Measurements from ENCODE around the gene PAEP. TPM values are rescaled to one million over a fixed set of nuclear protein-coding genes. Genes with fewer than 3 reads are reported as not detected.

Gene PAEP
- total RNA-seq, 4 donors from 2014 or later, result not detected

DNA sequence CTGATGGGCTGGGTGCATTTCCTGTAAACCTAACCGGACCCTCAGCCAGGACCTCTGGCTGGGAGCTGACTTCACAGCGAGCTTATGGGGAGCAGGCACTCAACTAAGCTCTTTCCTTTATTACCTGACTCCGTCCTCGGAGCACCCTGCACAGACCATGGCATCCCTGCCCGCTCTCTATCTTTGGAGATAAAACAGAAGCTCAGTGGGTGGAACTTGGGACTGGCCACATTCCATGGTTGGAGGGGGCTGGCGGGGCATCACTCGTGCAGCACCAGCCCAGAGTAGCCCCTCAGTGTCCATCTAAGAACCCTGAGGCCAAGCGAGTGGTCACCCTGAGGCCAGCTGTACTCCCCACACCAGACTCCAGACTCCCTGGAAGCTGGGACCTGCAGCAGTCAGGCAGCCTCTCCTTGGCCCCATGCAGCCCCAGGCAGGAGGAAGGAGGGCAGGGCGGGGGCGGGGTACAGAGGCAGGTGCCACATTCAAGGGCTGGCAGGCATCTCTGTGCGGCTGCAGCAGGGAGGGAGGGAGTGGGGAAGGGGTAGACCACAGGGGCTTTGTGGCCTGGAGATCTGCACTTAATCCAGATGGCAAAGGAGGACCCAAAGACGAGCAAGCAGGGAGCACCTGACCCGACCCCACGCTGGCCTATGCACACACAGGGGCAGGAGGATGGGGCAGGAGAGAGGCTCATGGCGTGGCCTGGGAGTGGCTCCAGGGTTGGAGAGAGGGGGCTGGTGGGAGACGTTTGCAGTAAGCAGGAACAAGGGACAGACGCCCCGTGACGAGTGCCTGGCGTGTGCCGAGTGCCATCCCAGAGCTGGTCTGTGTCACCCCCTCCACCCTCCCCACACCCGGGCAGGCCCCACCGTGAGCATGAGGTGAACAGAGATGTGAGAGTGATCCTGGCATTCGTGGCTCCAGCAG is 51.7 kb downstream of the PAEP start:
- Histone ChIP-seq H3K4me1 (no peaks in the 10 kb centered on the region), H3K27me3 (no peaks in the 10 kb centered on the region), H3K36me3 (no peaks in the 10 kb centered on the region), H3K27ac (no peak overlapping the region), H3K4me3 (no peak overlapping the region), H3K9me3 (no peaks in the 10 kb centered on the region)
- intact Hi-C loops (cut with DNase I; ENCODE audit: low total_unique reads), result no loop called here
- no peak for DNase-seq
- TF ChIP-seq POLR2A (IDR thresholded peaks at IDR 0.05), result no peak
- TF ChIP-seq, protein P1, sequence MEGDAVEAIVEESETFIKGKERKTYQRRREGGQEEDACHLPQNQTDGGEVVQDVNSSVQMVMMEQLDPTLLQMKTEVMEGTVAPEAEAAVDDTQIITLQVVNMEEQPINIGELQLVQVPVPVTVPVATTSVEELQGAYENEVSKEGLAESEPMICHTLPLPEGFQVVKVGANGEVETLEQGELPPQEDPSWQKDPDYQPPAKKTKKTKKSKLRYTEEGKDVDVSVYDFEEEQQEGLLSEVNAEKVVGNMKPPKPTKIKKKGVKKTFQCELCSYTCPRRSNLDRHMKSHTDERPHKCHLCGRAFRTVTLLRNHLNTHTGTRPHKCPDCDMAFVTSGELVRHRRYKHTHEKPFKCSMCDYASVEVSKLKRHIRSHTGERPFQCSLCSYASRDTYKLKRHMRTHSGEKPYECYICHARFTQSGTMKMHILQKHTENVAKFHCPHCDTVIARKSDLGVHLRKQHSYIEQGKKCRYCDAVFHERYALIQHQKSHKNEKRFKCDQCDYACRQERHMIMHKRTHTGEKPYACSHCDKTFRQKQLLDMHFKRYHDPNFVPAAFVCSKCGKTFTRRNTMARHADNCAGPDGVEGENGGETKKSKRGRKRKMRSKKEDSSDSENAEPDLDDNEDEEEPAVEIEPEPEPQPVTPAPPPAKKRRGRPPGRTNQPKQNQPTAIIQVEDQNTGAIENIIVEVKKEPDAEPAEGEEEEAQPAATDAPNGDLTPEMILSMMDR (IDR thresholded peaks at IDR 0.05), result no peak

DNA sequence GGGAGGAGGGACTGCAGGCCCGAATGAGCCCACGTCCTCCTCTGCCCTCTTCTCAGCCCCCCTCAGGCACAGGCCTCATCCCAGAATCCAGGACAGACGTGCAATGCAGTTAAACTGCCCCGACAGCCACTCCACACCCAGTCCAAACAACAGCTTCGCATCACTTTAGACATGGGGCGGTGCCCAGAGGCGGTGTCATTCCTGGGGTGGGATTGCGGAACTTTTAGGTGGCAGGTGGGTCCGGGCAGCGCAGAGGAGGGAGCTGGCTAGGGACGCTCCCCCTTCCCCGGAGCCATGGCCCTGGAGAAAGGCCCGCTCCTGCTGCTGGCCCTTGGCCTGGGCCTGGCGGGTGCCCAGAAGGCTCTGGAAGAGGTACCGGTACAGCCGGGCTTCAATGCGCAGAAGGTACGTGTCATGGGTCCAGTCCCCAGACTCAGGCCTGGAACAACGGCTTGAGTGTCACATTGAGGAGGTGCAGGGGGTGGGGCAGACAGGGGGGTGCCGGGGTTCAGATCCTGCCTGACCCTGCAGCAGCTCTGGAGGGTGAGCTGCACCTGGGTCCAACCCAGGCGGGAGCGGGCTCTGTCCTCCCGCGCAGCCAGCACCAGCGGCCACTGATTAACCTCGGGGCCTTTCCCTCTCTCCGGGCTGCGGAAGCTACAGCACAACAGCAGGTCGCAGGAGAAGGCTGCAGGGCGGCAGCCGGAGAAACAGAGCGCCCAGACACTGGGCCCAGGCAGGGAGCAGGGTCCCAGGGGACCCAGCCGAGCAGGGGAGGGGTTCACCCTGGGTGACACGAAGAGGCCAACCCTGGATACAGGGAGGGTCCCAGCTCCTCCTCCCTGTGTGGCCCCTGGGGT is 52.6 kb downstream of the PAEP start:
- intact Hi-C loops (cut with DNase I; ENCODE audit: low total_unique reads), result no loop called here
- Histone ChIP-seq H3K4me1 (no peaks in the 10 kb centered on the region), H3K27ac (no peak overlapping the region), H3K36me3 (no peaks in the 10 kb centered on the region), H3K4me3 (no peak overlapping the region), H3K27me3 (no peaks in the 10 kb centered on the region), H3K9me3 (no peaks in the 10 kb centered on the region)
- DNase-seq, result no peak
- no peak for TF ChIP-seq POLR2A (IDR thresholded peaks at IDR 0.05)
- TF ChIP-seq, protein P1 (IDR thresholded peaks at IDR 0.05), result no peak

DNA sequence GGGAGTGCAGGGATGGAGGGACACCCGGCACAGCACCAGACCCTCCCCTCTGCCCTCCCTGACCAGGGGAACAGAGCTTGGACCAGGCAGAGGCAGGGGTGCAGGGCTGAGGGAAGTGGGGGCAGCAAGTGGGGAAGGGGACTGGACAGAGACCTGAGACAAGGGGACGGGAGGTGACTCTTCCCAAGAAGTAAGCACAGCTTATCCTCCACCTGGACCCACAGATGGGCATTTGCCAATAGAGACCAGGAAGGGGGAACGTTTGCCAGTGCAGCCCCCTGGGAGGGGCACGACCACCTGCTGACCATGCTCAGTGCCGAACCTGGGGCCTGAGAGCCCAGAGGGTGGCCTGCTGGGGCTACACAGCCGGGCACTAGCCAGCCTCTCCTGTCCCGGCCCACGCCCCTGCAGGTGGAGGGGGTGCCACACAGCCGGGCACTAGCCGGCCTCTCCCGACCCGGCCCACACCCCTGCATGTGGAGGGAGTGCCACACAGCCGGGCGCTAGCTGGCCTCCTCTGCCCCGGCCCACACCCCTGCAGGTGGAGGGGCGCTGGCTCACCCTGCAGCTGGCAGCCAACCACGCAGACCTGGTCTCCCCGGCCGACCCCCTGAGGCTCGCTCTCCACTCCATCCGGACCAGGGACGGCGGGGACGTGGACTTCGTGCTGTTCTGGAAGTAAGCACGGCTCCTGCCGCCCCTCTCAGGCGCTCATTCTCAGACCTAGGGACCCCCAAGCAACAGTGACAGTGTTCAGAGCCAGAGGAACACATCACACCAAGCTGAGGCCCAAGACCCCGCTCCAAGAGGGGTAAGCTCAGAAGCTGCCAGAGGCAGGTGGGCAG is 53.5 kb downstream of the PAEP start:
- intact Hi-C loops (cut with DNase I; ENCODE audit: low total_unique reads), result no loop called here
- Histone ChIP-seq H3K27ac (no peak overlapping the region), H3K27me3 (no peaks in the 10 kb centered on the region), H3K4me3 (no peak overlapping the region), H3K36me3 (no peaks in the 10 kb centered on the region), H3K9me3 (no peaks in the 10 kb centered on the region), H3K4me1 (no peaks in the 10 kb centered on the region)
- no peak for TF ChIP-seq POLR2A (IDR thresholded peaks at IDR 0.05)
- TF ChIP-seq, protein P1 (IDR thresholded peaks at IDR 0.05), result no peak
- no peak for DNase-seq

DNA sequence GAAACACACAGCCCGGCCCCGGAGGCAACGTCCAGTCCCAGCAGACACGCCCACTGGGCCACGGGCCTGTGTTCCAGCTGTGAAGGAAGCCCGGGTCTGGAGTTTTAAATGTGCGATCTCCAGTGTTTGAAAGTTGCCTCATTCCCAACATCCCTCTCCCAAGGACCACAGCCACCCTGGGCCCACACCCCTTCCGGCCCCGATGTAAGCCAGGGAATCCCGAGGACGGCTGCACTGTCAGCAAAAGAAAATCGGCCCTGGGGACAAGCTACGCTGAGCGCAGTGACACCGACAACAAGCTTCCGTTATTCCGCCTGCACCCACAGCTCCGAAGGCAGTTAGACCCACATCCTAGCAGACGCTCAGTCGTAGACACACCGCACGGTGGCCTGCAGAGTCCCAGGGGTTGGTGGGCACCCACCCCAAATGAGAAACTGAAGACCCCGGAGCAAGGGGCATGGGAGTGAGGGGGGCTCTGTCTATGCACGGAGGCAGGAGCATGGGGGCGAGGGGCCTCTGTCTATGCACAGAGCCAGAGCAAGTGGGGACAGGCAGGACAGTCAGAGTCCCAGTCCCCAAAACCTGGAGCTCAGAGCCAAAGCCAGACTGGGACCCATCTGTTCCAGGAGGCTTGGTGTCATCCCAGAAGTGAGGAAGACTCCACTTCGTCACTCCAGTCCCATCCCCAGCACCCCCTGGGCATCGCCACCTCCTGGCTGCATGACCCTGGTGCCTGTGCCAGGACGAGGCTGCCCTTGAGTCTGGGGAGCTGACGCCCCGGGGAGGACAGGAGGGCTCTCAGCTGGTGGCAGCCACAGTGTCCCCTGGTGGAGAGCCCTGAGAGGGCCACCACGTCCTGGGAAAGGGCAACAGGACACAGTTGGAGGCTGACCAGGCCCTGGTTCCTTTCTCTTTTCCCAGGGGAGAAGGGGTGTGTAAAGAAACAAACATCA is 54.4 kb downstream of the PAEP start:
- no peak overlapping the region for H3K27ac ChIP-seq
- no peaks in the 10 kb centered on the region for H3K4me1 ChIP-seq
- H3K4me3 ChIP-seq, result no peak overlapping the region
- H3K9me3 ChIP-seq, result no peaks in the 10 kb centered on the region
- TF ChIP-seq POLR2A (IDR thresholded peaks at IDR 0.05), result no peak
- TF ChIP-seq, protein P1 (IDR thresholded peaks at IDR 0.05), result no peak
- H3K27me3 ChIP-seq, result no peaks in the 10 kb centered on the region
- DNase-seq, result no peak
- intact Hi-C loops (cut with DNase I; ENCODE audit: low total_unique reads), result no loop called here
- no peaks in the 10 kb centered on the region for H3K36me3 ChIP-seq

Data from uterus (tissue), 4 donors.